Activated CD4-positive, alpha-beta T cell treated with anti-CD3 and anti-CD28 coated beads, Interleukin-2, amount 10 ng/mL, durations not matched to agents 7 days and 5 days (primary cell): ENCODE results near the gene IER2. TPM values are rescaled to one million over a fixed set of nuclear protein-coding genes. Genes with fewer than 3 reads are reported as not detected.
"Not testable (repeated sequence)": the region's sequence is repeated elsewhere in the genome, so short reads cannot be mapped to it uniquely, and the experiment has no call there.

ENCODE experiments used
- CTCF ChIA-PET: fragments of 350-600 bp; sonication (Branson Sonifier 250); formaldehyde crosslinking; loops from one replicate; lab custom pipeline; 2021; ENCODE audit warnings: antibody characterized with exemption; lab: Charles Lee
- POLR2A ChIA-PET: fragments of 350-600 bp; sonication (Branson Sonifier 250); formaldehyde crosslinking; loops from one replicate; lab custom pipeline; 2021; ENCODE audit warnings: antibody characterized with exemption; lab: Charles Lee
- DNase-seq: peaks from one replicate; pipeline ENCODE4 v3.0.0-alpha.2; 2020
- H3K27ac Mint-ChIP-seq: one replicate; pipeline ENCODE4 v1.8.0; 2021; ENCODE audit warnings: mild to moderate bottlenecking, moderate library complexity, mixed read lengths
- H3K27me3 Mint-ChIP-seq: one replicate; pipeline ENCODE4 v1.8.0; 2021; ENCODE audit warnings: mixed read lengths
- H3K36me3 Mint-ChIP-seq: one replicate; pipeline ENCODE4 v1.8.0; 2021; ENCODE audit warnings: low read depth, mixed read lengths
- H3K4me1 Mint-ChIP-seq: one replicate; pipeline ENCODE4 v1.8.0; 2021; ENCODE audit warnings: mixed read lengths
- H3K4me3 Mint-ChIP-seq: one replicate; pipeline ENCODE4 v1.8.0; 2021; ENCODE audit warnings: mild to moderate bottlenecking, moderate library complexity, mixed read lengths
- H3K9me3 Mint-ChIP-seq: one replicate; pipeline ENCODE4 v1.8.0; 2021; ENCODE audit warnings: mixed read lengths
- total RNA-seq, 2 experiments: library from RNA; stranded (reverse); gene quantifications; one replicate each; pipeline ENCODE4 v1.2.3, GENCODE V29; 2021

IER2 gene
- total RNA-seq, 2 experiments from 2014 or later = 167 to 188 TPM

DNA sequence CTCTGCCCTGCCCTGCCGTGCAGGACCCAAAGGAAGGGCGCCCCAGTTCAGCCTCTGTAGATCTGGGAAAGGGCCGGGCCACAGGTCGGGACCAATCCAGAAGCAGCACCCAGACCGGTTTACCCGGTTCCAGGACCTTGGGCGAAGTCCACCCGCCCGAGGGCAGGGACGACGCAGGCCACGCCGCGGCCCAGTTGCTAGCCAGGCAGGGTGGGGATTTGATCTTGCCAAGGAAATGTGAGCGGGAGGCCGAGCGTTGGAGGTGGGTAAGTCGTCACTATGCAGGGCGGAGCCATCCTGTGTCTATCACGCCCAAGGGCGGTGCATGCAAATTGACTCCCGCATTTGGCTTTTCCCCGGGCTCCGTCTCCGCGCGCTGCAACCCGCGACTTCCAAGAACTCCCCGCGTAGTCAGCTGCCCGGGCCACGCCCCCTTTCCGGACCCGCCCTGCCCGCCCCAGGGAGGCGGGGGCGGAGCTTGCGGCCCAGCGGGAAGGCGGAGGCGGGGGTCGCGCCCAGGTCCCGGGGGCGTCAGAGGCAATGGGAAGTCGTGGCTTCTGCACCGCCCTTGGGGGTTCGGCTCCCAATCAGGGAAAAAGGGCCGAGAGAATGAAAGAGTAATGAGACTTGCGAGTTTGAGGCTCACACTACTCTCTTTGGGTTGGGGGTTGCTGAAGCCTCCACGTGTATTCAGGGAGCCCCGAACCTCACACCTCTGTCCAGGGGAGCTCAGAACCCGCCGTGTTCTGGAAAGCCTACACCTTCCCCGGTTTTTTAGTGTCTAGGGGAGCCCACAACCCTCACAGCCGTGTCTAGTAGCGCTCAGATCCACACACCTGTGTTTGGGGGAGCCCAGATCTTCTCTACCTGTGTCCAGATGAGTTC, 12.8 kb downstream of the IER2 start:
- peaks cover 68% of the 10 kb centered on the region for H3K4me1 Mint-ChIP-seq
- peak; percentile 94 for DNase-seq
- H3K27ac Mint-ChIP-seq = peak overlapping the region; percentile 98
- H3K4me3 Mint-ChIP-seq = peak overlapping the region; percentile 91
- H3K27me3 Mint-ChIP-seq = no peaks in the 10 kb centered on the region
- POLR2A ChIA-PET = interaction anchor here (0.6 to 1.3 kb wide), 3 partner anchors 8 to 291 kb away, joined by 3 to 7 read pairs (median 4); no protein-coding TSS in a partner anchor
- H3K36me3 Mint-ChIP-seq = peaks cover 14% of the 10 kb centered on the region
- no peaks in the 10 kb centered on the region for H3K9me3 Mint-ChIP-seq
- CTCF ChIA-PET = interaction anchor here (1.1 to 3.0 kb wide), 5 partner anchors 8 to 69 kb away, joined by 3 to 11 read pairs (median 5); partner anchors contain the start of genes IER2 and STX10

GRCh38 chr19:13163609-13164342, 13.6 kb downstream of the IER2 start:
- no peaks in the 10 kb centered on the region for H3K9me3 Mint-ChIP-seq
- H3K27me3 Mint-ChIP-seq = no peaks in the 10 kb centered on the region
- peak overlapping the region; percentile 98 for H3K27ac Mint-ChIP-seq
- H3K36me3 Mint-ChIP-seq = peaks cover 8% of the 10 kb centered on the region
- peak overlapping the region; percentile 91 for H3K4me3 Mint-ChIP-seq
- H3K4me1 Mint-ChIP-seq = peaks cover 69% of the 10 kb centered on the region
- ChIA-PET CTCF (interaction anchor here (1.1 to 3.0 kb wide), 4 partner anchors 9 to 69 kb away, joined by 3 to 11 read pairs (median 6); partner anchors contain the start of genes IER2 and STX10), POLR2A (interaction anchor here (1.2 to 1.3 kb wide), 3 partner anchors 9 to 12 kb away, joined by 3 to 7 read pairs (median 4); no protein-coding TSS in a partner anchor)
- DNase-seq = peak; percentile 58

GRCh38 chr19:13164343-13165161, 14.3 kb downstream of the IER2 start:
- peak overlapping the region; percentile 98 for H3K27ac Mint-ChIP-seq
- POLR2A ChIA-PET = interaction anchor here (1.2 to 1.3 kb wide), 2 partner anchors 9 to 12 kb away, joined by 3 to 7 read pairs; no protein-coding TSS in a partner anchor
- DNase-seq = peak; percentile 56
- no peaks in the 10 kb centered on the region for H3K27me3 Mint-ChIP-seq
- peaks cover 74% of the 10 kb centered on the region for H3K4me1 Mint-ChIP-seq
- CTCF ChIA-PET = interaction anchor here (1.6 to 3.0 kb wide), 3 partner anchors 10 to 14 kb away, joined by 5 to 11 read pairs (median 7); partner anchors contain the start of genes IER2 and STX10
- no peaks in the 10 kb centered on the region for H3K9me3 Mint-ChIP-seq
- H3K4me3 Mint-ChIP-seq = peak overlapping the region; percentile 91
- peaks cover 11% of the 10 kb centered on the region for H3K36me3 Mint-ChIP-seq

DNA sequence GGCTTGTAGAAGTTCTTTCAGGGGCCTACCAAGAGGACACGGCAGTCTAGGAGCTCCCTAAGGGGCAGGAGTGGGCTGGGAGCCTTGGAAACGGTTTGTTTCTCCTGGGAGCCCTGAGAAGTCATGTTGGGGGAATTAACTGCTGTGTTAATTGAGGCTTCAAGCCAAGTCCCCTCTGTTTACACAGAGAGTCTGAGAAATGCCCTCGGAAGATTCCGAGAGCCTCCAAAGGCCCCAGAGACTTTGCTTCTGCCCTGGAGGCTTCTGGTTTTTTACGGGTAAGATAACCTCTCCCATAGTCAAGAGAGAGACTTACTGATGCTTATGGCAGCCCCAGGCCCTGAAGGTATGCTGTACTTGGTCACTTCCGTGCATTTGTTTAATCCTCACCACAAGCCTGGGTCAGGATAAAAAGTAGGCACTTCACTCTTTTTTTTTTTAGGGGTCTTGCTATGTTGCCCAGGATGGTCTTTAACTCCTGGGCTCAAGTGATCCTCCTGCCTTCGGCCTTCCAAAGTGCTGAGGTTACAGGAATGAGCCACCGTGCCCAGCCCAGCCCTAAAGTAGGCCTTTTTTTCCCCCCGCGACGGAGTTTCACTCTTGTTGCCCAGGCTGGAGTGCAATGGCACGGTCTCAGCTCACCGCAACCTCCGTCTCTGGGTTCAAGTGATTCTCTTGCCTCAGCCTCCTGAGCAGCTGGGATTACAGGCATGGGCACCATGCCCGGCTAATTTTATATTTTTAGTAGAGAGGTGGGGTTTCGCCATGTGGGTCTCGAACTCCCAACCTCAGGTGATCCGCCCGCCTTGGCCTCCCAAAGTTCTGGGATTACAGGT, 15.2 kb downstream of the IER2 start:
- H3K4me3 Mint-ChIP-seq = peak overlapping the region; percentile 91
- no peaks in the 10 kb centered on the region for H3K27me3 Mint-ChIP-seq
- peak overlapping the region; percentile 98 for H3K27ac Mint-ChIP-seq
- peaks cover 13% of the 10 kb centered on the region for H3K36me3 Mint-ChIP-seq
- peaks cover 76% of the 10 kb centered on the region for H3K4me1 Mint-ChIP-seq
- ChIA-PET CTCF (interaction anchor here (2.2 to 3.0 kb wide), 2 partner anchors 13 to 15 kb away, joined by 5 to 11 read pairs; partner anchors contain the start of genes IER2 and STX10), POLR2A (interaction anchor here (1.3 kb wide), 1 partner anchor 13 kb away, joined by 3 read pairs; no protein-coding TSS in a partner anchor)
- no peak for DNase-seq
- H3K9me3 Mint-ChIP-seq = no peaks in the 10 kb centered on the region

DNA sequence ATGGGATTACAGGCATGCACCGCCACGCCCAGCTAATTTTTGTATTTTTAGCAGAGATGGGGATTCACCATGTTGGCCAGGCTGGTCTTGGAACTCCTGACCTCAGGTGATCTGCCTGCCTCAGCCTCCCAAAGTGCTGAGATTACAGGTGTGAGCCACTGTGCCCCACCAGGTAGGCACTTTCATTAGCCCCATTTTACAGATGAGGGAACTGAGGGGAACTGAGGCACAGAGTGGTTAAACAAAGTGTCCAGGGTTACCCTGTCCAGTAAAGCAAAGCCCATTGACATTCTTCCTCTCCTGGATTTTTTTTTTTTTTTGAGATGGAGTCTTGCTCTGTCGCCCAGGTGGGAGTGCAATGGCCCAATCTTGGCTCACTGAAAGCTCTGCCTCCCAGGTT, 15.9 kb downstream of the IER2 start:
- H3K9me3 Mint-ChIP-seq, POLR2A ChIA-PET, H3K4me3 Mint-ChIP-seq, DNase-seq, H3K27me3 Mint-ChIP-seq: not testable (repeated sequence)
- CTCF ChIA-PET = interaction anchor here (2.6 kb wide), 1 partner anchor 9 kb away, joined by 11 read pairs; no protein-coding TSS in a partner anchor
- peak overlapping the region; percentile 98 for H3K27ac Mint-ChIP-seq
- H3K4me1 Mint-ChIP-seq = peaks cover 79% of the 10 kb centered on the region
- H3K36me3 Mint-ChIP-seq = peaks cover 13% of the 10 kb centered on the region

DNA sequence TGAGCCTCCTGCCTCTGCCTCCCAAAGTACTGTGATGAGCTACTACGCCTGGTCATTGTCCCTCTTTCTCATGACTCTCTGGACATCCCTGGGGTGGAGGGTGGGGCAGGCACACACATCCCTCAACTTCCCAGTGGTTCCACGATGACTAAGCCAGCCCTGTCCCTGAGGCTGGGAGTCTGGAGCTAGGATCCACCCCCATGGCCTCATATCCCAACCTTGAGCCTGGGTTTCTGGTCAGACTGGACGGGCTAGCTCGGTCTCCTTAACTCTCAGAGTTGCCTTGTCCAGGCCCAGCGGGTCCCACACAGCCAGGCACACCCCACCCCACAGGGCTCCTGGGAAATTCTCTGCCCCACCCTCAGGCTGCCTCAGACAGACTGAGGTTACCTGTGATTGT, 19.6 kb downstream of the IER2 start:
- Mint-ChIP-seq H3K27me3 (no peaks in the 10 kb centered on the region), H3K9me3 (no peaks in the 10 kb centered on the region), H3K36me3 (peaks cover 30% of the 10 kb centered on the region), H3K27ac (peak overlapping the region; percentile 98), H3K4me3 (no peak overlapping the region), H3K4me1 (peaks cover 84% of the 10 kb centered on the region)
- ChIA-PET POLR2A (no interaction called here), CTCF (interaction anchor here (0.6 to 2.0 kb wide), 8 partner anchors 8 to 685 kb away, joined by 3 to 13 read pairs (median 3); no protein-coding TSS in a partner anchor)
- no peak for DNase-seq

- H3K27me3 Mint-ChIP-seq = no peaks in the 10 kb centered on the region
- H3K27ac Mint-ChIP-seq = peak overlapping the region; percentile 98
- DNase-seq = no peak
- no peaks in the 10 kb centered on the region for H3K9me3 Mint-ChIP-seq
- ChIA-PET POLR2A (interaction anchor here (0.7 kb wide), 1 partner anchor 90 kb away, joined by 6 read pairs; no protein-coding TSS in a partner anchor), CTCF (interaction anchor here (0.9 to 2.0 kb wide), 5 partner anchors 10 to 38 kb away, joined by 3 to 13 read pairs (median 4); no protein-coding TSS in a partner anchor)
- peaks cover 30% of the 10 kb centered on the region for H3K36me3 Mint-ChIP-seq
- H3K4me1 Mint-ChIP-seq = peaks cover 73% of the 10 kb centered on the region
- H3K4me3 Mint-ChIP-seq = no peak overlapping the region
Measured at GRCh38 chr19:13171146-13171545, 20.9 kb downstream of the IER2 start.

DNA sequence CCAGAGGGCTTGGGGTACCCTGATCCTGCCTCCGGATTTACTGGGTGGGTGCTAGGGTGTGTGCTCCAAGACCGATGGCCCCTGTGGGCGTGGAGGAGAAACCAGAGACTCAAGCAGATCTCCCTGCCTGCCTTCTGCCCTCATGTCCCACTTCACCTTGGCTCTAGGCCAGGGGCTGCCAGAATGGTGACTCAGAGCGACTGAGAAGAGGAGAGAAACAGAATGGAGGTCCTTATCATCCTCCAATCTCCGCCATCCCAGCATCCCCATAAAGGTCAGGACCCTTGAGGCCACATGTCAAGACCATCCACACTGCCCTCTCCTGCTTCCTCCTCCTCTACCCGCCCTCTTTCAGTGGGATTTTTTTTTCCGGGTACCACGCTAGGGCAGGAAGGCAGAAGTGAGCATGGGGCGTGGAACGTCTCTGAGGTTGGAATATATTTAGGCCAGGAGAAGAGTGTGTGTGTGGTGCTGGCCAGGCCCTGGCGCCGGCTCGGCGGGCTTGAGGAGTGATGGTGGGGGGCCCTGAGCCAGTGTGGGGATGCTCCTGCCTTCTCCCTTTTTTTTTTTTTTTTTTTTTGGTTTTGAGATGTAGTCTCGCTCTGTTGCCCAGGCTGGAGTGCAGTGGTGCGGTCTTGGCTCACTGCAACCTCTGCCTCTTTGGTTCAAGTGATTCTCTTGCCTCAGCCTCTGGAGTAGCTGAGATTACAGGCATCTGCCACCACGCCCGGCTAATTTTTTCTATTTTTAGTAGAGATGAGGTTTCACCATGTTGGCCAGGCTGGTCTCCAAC, 22.3 kb downstream of the IER2 start:
- Mint-ChIP-seq H3K27ac (peak overlapping the region; percentile 98), H3K27me3 (no peaks in the 10 kb centered on the region), H3K4me1 (peaks cover 63% of the 10 kb centered on the region), H3K36me3 (peaks cover 30% of the 10 kb centered on the region), H3K9me3 (no peaks in the 10 kb centered on the region), H3K4me3 (peak overlapping the region; percentile 76)
- peak; percentile 68 for DNase-seq
- ChIA-PET POLR2A (no interaction called here), CTCF (no interaction called here)

GRCh38 chr19:13173139-13173737, 23.0 kb downstream of the IER2 start:
- no peaks in the 10 kb centered on the region for H3K27me3 Mint-ChIP-seq
- peak overlapping the region; percentile 98 for H3K27ac Mint-ChIP-seq
- DNase-seq = no peak
- peaks cover 27% of the 10 kb centered on the region for H3K36me3 Mint-ChIP-seq
- peaks cover 58% of the 10 kb centered on the region for H3K4me1 Mint-ChIP-seq
- peak overlapping the region; percentile 76 for H3K4me3 Mint-ChIP-seq
- ChIA-PET CTCF (interaction anchor here (1.1 kb wide), 1 partner anchor 208 kb away, joined by 3 read pairs; no protein-coding TSS in a partner anchor), POLR2A (no interaction called here)
- no peaks in the 10 kb centered on the region for H3K9me3 Mint-ChIP-seq

DNA sequence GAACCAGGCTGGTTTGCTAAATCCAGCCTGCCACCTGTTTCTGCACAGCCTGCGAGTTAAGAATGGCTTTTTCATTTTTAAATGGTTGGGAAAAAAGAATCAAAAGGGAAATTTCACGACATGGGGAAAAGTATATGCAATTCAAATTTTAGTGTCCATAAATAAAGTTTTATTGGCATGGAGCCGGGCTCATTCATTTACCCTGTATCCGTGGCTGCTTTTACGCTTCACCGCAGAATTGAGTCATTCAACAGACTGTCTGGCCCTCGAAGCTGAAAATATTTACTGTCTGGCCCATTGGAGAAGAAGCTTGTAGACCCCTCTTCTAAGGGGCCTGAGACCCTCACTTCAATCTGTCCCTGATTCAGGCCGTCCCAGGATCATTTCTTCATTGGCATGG, 26.1 kb downstream of the IER2 start:
- Mint-ChIP-seq H3K27ac (no peak overlapping the region), H3K4me1 (peaks cover 42% of the 10 kb centered on the region), H3K9me3 (no peaks in the 10 kb centered on the region), H3K36me3 (peaks cover 17% of the 10 kb centered on the region), H3K27me3 (no peaks in the 10 kb centered on the region), H3K4me3 (no peak overlapping the region)
- CTCF ChIA-PET = no interaction called here
- no peak for DNase-seq
- POLR2A ChIA-PET = interaction anchor here (1.0 kb wide), 1 partner anchor 24 kb away, joined by 3 read pairs; no protein-coding TSS in a partner anchor
